Myocyte (in vitro differentiated cells): ENCODE results near the gene PARD3B. TPM values are rescaled to one million over a fixed set of nuclear protein-coding genes. Genes with fewer than 3 reads are reported as not detected.

Experiments
- DNase-seq: peaks from one replicate; pipeline ENCODE4 v3.0.0-alpha.2; 2012; ENCODE audit warnings: low read depth
- total RNA-seq: library from RNA; depleted of rRNA; stranded (reverse); fragments of >200 nt; gene quantifications from 2 replicates; pipeline ENCODE4 v1.2.3, GENCODE V29; 2014

PARD3B gene
- total RNA-seq, 1 donor from 2014 or later = 7.2 TPM

GRCh38 chr2:205582366-205582765, 1037.1 kb downstream of the PARD3B start:
- no peak for DNase-seq

GRCh38 chr2:205585449-205586383, 1040.4 kb downstream of the PARD3B start:
- DNase-seq = peak; percentile 96

- DNase-seq = no peak
Observed at GRCh38 chr2:205586626-205587025, 1041.4 kb downstream of the PARD3B start.

GRCh38 chr2:205589479-205589878, 1044.2 kb downstream of the PARD3B start:
- no peak for DNase-seq

- DNase-seq = peak; percentile 83
Observed at GRCh38 chr2:205590759-205591158, 1045.5 kb downstream of the PARD3B start.

GRCh38 chr2:205593891-205594290, 1048.6 kb downstream of the PARD3B start:
- peak; percentile 18 for DNase-seq

GRCh38 chr2:205596581-205596980, 1051.3 kb downstream of the PARD3B start:
- no peak for DNase-seq

- no peak for DNase-seq
Observed at GRCh38 chr2:205605638-205606304, 1060.5 kb downstream of the PARD3B start.

- DNase-seq = peak; percentile 26
Observed at GRCh38 chr2:205607146-205607545, 1061.9 kb downstream of the PARD3B start.

GRCh38 chr2:205609113-205609512, 1063.8 kb downstream of the PARD3B start:
- DNase-seq = no peak

GRCh38 chr2:205610437-205610836, 1065.2 kb downstream of the PARD3B start:
- DNase-seq = no peak

- DNase-seq = no peak
Observed at GRCh38 chr2:205612636-205613035, 1067.4 kb downstream of the PARD3B start.

GRCh38 chr2:205613970-205614559, 1068.8 kb downstream of the PARD3B start:
- no peak for DNase-seq

GRCh38 chr2:205614965-205615364, 1069.7 kb downstream of the PARD3B start:
- no peak for DNase-seq

GRCh38 chr2:205617905-205618304, 1072.6 kb downstream of the PARD3B start:
- DNase-seq = no peak

- DNase-seq = no peak
Observed at GRCh38 chr2:205619600-205619999, 1074.3 kb downstream of the PARD3B start.

- no peak for DNase-seq
Observed at GRCh38 chr2:205627085-205627484, 1081.8 kb downstream of the PARD3B start.

- no peak for DNase-seq
Observed at GRCh38 chr2:205628422-205628821, 1083.1 kb downstream of the PARD3B start.

GRCh38 chr2:205629091-205629776, 1084.0 kb downstream of the PARD3B start:
- no peak for DNase-seq

- DNase-seq = no peak
Observed at GRCh38 chr2:205633994-205634393, 1088.7 kb downstream of the PARD3B start.

GRCh38 chr2:205636549-205637319, 1091.5 kb downstream of the PARD3B start:
- DNase-seq = no peak
